ENCODE results near the gene CD80.

CD80 gene

GRCh38 chr3:119508172-119508845, 51.1 kb downstream of the CD80 start:
- no peak for TF ChIP-seq YY1 (IDR thresholded peaks at IDR 0.05; ENCODE audit: insufficient read depth, insufficient read length)
- TF ChIP-seq SUZ12 (IDR thresholded peaks at IDR 0.05; ENCODE audit: extremely low read depth, insufficient read depth, insufficient read length) = no peak
- no peak for TF ChIP-seq ZNF274 (IDR thresholded peaks at IDR 0.05; ENCODE audit: low read depth, low read length)
- Histone ChIP-seq H3K9me3 (ENCODE audit: insufficient read depth, low read length) (no peaks in the 10 kb centered on the region), H3K36me3 (ENCODE audit: insufficient read depth, insufficient read length, low read length) (peaks cover 89% of the 10 kb centered on the region), H3K27me3 (ENCODE audit: insufficient read depth, insufficient read length) (no peaks in the 10 kb centered on the region), H3K4me3 (ENCODE audit: insufficient read length, low read depth) (no peak overlapping the region), H3K4me1 (ENCODE audit: insufficient read depth, insufficient read length) (no peaks in the 10 kb centered on the region), H3K9ac (ENCODE audit: insufficient read length, low read depth) (no peak overlapping the region)
- DNase-seq (ENCODE audit: low read depth, low spot score) = no peak

GRCh38 chr3:119507404-119507803, 52.0 kb downstream of the CD80 start:
- no peak overlapping the region for H3K9ac ChIP-seq (ENCODE audit: insufficient read length, low read depth)
- H3K27me3 ChIP-seq (ENCODE audit: insufficient read depth, insufficient read length) = no peaks in the 10 kb centered on the region
- H3K9me3 ChIP-seq (ENCODE audit: insufficient read depth, low read length) = no peaks in the 10 kb centered on the region
- H3K4me1 ChIP-seq (ENCODE audit: insufficient read depth, insufficient read length) = no peaks in the 10 kb centered on the region
- no peak for TF ChIP-seq ZNF274 (IDR thresholded peaks at IDR 0.05; ENCODE audit: low read depth, low read length)
- TF ChIP-seq SUZ12 (IDR thresholded peaks at IDR 0.05; ENCODE audit: extremely low read depth, insufficient read depth, insufficient read length) = no peak
- TF ChIP-seq YY1 (IDR thresholded peaks at IDR 0.05; ENCODE audit: insufficient read depth, insufficient read length) = no peak
- peaks cover 90% of the 10 kb centered on the region for H3K36me3 ChIP-seq (ENCODE audit: insufficient read depth, insufficient read length, low read length)
- H3K4me3 ChIP-seq (ENCODE audit: insufficient read length, low read depth) = no peak overlapping the region
- no peak for DNase-seq (ENCODE audit: low read depth, low spot score)

- H3K4me3 ChIP-seq (ENCODE audit: insufficient read length, low read depth) = no peak overlapping the region
- no peak for DNase-seq (ENCODE audit: low read depth, low spot score)
- no peaks in the 10 kb centered on the region for H3K27me3 ChIP-seq (ENCODE audit: insufficient read depth, insufficient read length)
- no peaks in the 10 kb centered on the region for H3K4me1 ChIP-seq (ENCODE audit: insufficient read depth, insufficient read length)
- H3K9ac ChIP-seq (ENCODE audit: insufficient read length, low read depth) = no peak overlapping the region
- peaks cover 93% of the 10 kb centered on the region for H3K36me3 ChIP-seq (ENCODE audit: insufficient read depth, insufficient read length, low read length)
- H3K9me3 ChIP-seq (ENCODE audit: insufficient read depth, low read length) = no peaks in the 10 kb centered on the region
- no peak for TF ChIP-seq ZNF274 (IDR thresholded peaks at IDR 0.05; ENCODE audit: low read depth, low read length)
- TF ChIP-seq SUZ12 (IDR thresholded peaks at IDR 0.05; ENCODE audit: extremely low read depth, insufficient read depth, insufficient read length) = no peak
- no peak for TF ChIP-seq YY1 (IDR thresholded peaks at IDR 0.05; ENCODE audit: insufficient read depth, insufficient read length)
Measured at GRCh38 chr3:119506631-119507030, 52.8 kb downstream of the CD80 start.

GRCh38 chr3:119500901-119501300, 58.5 kb downstream of the CD80 start:
- peaks cover 57% of the 10 kb centered on the region for H3K36me3 ChIP-seq (ENCODE audit: insufficient read depth, insufficient read length, low read length)
- peak overlapping the region; percentile 97 for H3K4me3 ChIP-seq (ENCODE audit: insufficient read length, low read depth)
- TF ChIP-seq YY1 (IDR thresholded peaks at IDR 0.05; ENCODE audit: insufficient read depth, insufficient read length) (no peak), ZNF274 (IDR thresholded peaks at IDR 0.05; ENCODE audit: low read depth, low read length) (no peak), SUZ12 (IDR thresholded peaks at IDR 0.05; ENCODE audit: extremely low read depth, insufficient read depth, insufficient read length) (no peak)
- H3K9ac ChIP-seq (ENCODE audit: insufficient read length, low read depth) = peak overlapping the region; percentile 2
- H3K9me3 ChIP-seq (ENCODE audit: insufficient read depth, low read length) = no peaks in the 10 kb centered on the region
- no peaks in the 10 kb centered on the region for H3K4me1 ChIP-seq (ENCODE audit: insufficient read depth, insufficient read length)
- H3K27me3 ChIP-seq (ENCODE audit: insufficient read depth, insufficient read length) = no peaks in the 10 kb centered on the region
- DNase-seq (ENCODE audit: low read depth, low spot score) = no peak

- no peaks in the 10 kb centered on the region for H3K4me1 ChIP-seq (ENCODE audit: insufficient read depth, insufficient read length)
- TF ChIP-seq YY1 (IDR thresholded peaks at IDR 0.05; ENCODE audit: insufficient read depth, insufficient read length) (no peak), ZNF274 (IDR thresholded peaks at IDR 0.05; ENCODE audit: low read depth, low read length) (no peak)
- no peaks in the 10 kb centered on the region for H3K9me3 ChIP-seq (ENCODE audit: insufficient read depth, low read length)
- H3K36me3 ChIP-seq (ENCODE audit: insufficient read depth, insufficient read length, low read length) = peaks cover 51% of the 10 kb centered on the region
- H3K4me3 ChIP-seq (ENCODE audit: insufficient read length, low read depth) = peak overlapping the region; percentile 97
- DNase-seq (ENCODE audit: low read depth, low spot score) = no peak
- H3K9ac ChIP-seq (ENCODE audit: insufficient read length, low read depth) = peak overlapping the region; percentile 2
- H3K27me3 ChIP-seq (ENCODE audit: insufficient read depth, insufficient read length) = no peaks in the 10 kb centered on the region
Measured at GRCh38 chr3:119500265-119500664, 59.1 kb downstream of the CD80 start.

GRCh38 chr3:119498186-119499011, 61.0 kb downstream of the CD80 start, which contains the start of gene TIMMDC1:
Gene TIMMDC1 (plus strand): TSS chr3:119498547. CDS start chr3:119498734, 187 bp downstream.
- H3K4me1 ChIP-seq (ENCODE audit: insufficient read depth, insufficient read length) = no peaks in the 10 kb centered on the region

GRCh38 chr3:119497820-119498185, 61.6 kb downstream of the CD80 start:
- Histone ChIP-seq H3K9ac (ENCODE audit: insufficient read length, low read depth) (peak overlapping the region; percentile 98), H3K27me3 (ENCODE audit: insufficient read depth, insufficient read length) (no peaks in the 10 kb centered on the region), H3K9me3 (ENCODE audit: insufficient read depth, low read length) (no peaks in the 10 kb centered on the region), H3K36me3 (ENCODE audit: insufficient read depth, insufficient read length, low read length) (peaks cover 28% of the 10 kb centered on the region), H3K4me3 (ENCODE audit: insufficient read length, low read depth) (peak overlapping the region; percentile 97), H3K4me1 (ENCODE audit: insufficient read depth, insufficient read length) (no peaks in the 10 kb centered on the region)
- DNase-seq (ENCODE audit: low read depth, low spot score) = peak; percentile 3
- no peak for TF ChIP-seq ZNF274 (IDR thresholded peaks at IDR 0.05; ENCODE audit: low read depth, low read length)
- TF ChIP-seq YY1 (IDR thresholded peaks at IDR 0.05; ENCODE audit: insufficient read depth, insufficient read length) = no peak
- TF ChIP-seq SUZ12 (IDR thresholded peaks at IDR 0.05; ENCODE audit: extremely low read depth, insufficient read depth, insufficient read length) = no peak

More at GRCh38 chr3:119498186-119499011, 61.0 kb downstream of the CD80 start, which contains the start of gene TIMMDC1:
- Histone ChIP-seq H3K9me3 (ENCODE audit: insufficient read depth, low read length) (no peaks in the 10 kb centered on the region), H3K9ac (ENCODE audit: insufficient read length, low read depth) (peak within 1 kb of the TSS; percentile 98), H3K27me3 (ENCODE audit: insufficient read depth, insufficient read length) (no peaks in the 10 kb centered on the region), H3K36me3 (ENCODE audit: insufficient read depth, insufficient read length, low read length) (peaks cover 33% of the 10 kb centered on the region), H3K4me3 (ENCODE audit: insufficient read length, low read depth) (peak within 1 kb of the TSS; percentile 97)
- DNase-seq (ENCODE audit: low read depth, low spot score) = peak; percentile 95
- TF ChIP-seq ZNF274 (IDR thresholded peaks at IDR 0.05; ENCODE audit: low read depth, low read length) (no peak), SUZ12 (IDR thresholded peaks at IDR 0.05; ENCODE audit: extremely low read depth, insufficient read depth, insufficient read length) (no peak), YY1 (IDR thresholded peaks at IDR 0.05; ENCODE audit: insufficient read depth, insufficient read length) (no peak)

Data from NT2/D1 (cell line).